K562 (cell line): ENCODE measurements around the gene DENND5B.

Experiments used
- BRCA1 ChIP-seq, 2 experiments: fragments of 450-650 bp in 1 of 2; sonication (generic) in 1 of 2; formaldehyde crosslinking in 1 of 2; IDR thresholded peaks; 2 replicates each; pipeline versions ENCODE4 v1.5.0 to v1.6.1; 2017 to 2020; ENCODE audit warnings: mild to moderate bottlenecking in 1 of 2, missing genetic modification reagents in 1 of 2
- CBX8 ChIP-seq: fragments of 200-600 bp; sonication (generic); IDR thresholded peaks from 2 replicates; pipeline ENCODE4 v1.6.1; 2012; ENCODE audit warnings: borderline replicate concordance, mixed run types, low read depth, mild to moderate bottlenecking, moderate library complexity, mixed read lengths, low read length, control low read depth, inconsistent platforms; ENCODE audit not compliant: poor library complexity, severe bottlenecking; ENCODE audit errors: extremely low read depth

DNA sequence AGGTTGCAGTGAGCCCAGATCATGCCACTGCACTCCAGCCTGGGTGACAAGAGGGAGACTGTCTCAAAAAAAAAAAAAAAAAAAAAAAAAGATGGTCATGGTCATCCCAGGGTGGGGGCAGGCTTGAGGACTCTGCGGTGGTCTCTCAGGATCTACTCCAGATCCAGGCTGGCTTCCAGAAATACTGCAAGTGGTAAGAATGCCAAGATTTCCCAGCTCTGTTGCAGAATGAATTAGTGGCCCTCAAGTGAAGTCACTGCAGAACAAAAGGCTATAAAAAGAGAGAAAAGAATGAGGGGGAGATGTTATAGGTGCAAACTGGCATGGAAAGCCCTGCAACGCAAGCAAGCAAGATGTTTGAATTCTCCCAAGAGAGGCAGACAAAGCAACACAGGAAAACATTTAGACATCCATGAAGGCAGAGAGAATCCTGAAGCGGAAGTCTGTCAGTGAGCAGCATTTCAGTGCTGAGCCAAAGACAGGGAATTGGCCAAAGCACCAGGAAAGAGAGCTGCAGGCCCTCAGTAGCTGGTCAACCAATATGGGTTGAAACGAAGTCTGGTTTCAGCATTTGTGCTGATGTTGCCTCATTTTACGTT is 36.6 kb upstream of the DENND5B start:
- TF ChIP-seq BRCA1 (IDR thresholded peaks at IDR 0.05) (no peak), BRCA1 (CRISPR knock-in tag; IDR thresholded peaks at IDR 0.05) (no peak), CBX8 (no peak)
